Endothelial cell of umbilical vein (primary cell): ENCODE data around the gene TMEM19. TPM values are rescaled to one million over a fixed set of nuclear protein-coding genes. Genes with fewer than 3 reads are reported as not detected.

Source experiments
- BruUV-seq: library from RNA; stranded (reverse); fragments of 400-500 nt; replicated peaks from 2 replicates; lab custom pipeline; 2021; lab: Mats Ljungman, UMichigan
- CTCF ChIA-PET: fragments of 300-600, 350-600 bp; sonication (Branson Sonifier 250); formaldehyde crosslinking; loops from one replicate; lab custom pipeline; 2021; ENCODE audit warnings: antibody characterized with exemption, inconsistent platforms; lab: Charles Lee
- POLR2A ChIA-PET: fragments of 300-600, 350-600 bp; sonication (Branson Sonifier 250); formaldehyde crosslinking; loops from one replicate; lab custom pipeline; 2021; ENCODE audit warnings: antibody characterized with exemption, inconsistent platforms; lab: Charles Lee
- DNase-seq: peaks from one replicate; pipeline ENCODE4 v3.0.0-alpha.2; 2011; ENCODE audit warnings: low read depth, low spot score
- FAIRE-seq: peaks from 2 replicates; lab custom pipeline; 2011; peaks lifted over from hg19 to GRCh38; lab: Jason Lieb, UNC
- H2AFZ ChIP-seq: 2 replicates; pipeline ENCODE4 v1.6.0; 2012; ENCODE audit warnings: low read depth, low read length, control low read depth, inconsistent platforms
- H3K27ac ChIP-seq: 2 replicates; pipeline ENCODE4 v1.5.1; 2011; ENCODE audit warnings: low read depth, mild to moderate bottlenecking, control low read depth, low read length, moderate library complexity; ENCODE audit not compliant: insufficient read depth
- H3K27me3 ChIP-seq, 2 experiments: 2 replicates each; pipeline versions ENCODE4 v1.6.0 to v1.6.1; 2011; ENCODE audit warnings: low read length in 2 of 2, mixed read lengths in 1 of 2; ENCODE audit not compliant: control insufficient read depth in 2 of 2, insufficient read depth in 2 of 2
- H3K36me3 ChIP-seq, 2 experiments: 2 replicates in 1 of 2; 3 replicates in 1 of 2; pipeline ENCODE4 v1.5.1; 2011; ENCODE audit warnings: low read length in 2 of 2, mild to moderate bottlenecking in 1 of 2, moderate library complexity in 1 of 2; ENCODE audit not compliant: control insufficient read depth in 2 of 2, insufficient read depth in 2 of 2; ENCODE audit errors: extremely low read depth in 1 of 2
- H3K4me1 ChIP-seq: 3 replicates; pipeline ENCODE4 v1.5.1; 2011; ENCODE audit warnings: mild to moderate bottlenecking, low read length; ENCODE audit not compliant: control insufficient read depth, insufficient read depth; ENCODE audit errors: extremely low read depth
- H3K4me2 ChIP-seq: 2 replicates; pipeline ENCODE4 v1.6.1; 2011; ENCODE audit warnings: low read length, control low read depth, mixed read lengths; ENCODE audit not compliant: insufficient read depth
- H3K4me3 ChIP-seq, 3 experiments: fragments of 200-600 bp in 1 of 3; sonication (generic), shearing (Covaris generic) in 1 of 3; replicated peaks in 1 of 3; 2 replicates each; pipeline ENCODE4 v1.5.1; 2011 to 2016; ENCODE audit warnings: control low read depth in 3 of 3, low read length in 3 of 3, mild to moderate bottlenecking in 2 of 3, inconsistent platforms in 1 of 3, low read depth in 1 of 3, moderate library complexity in 1 of 3; ENCODE audit not compliant: insufficient read depth in 1 of 3
- H3K79me2 ChIP-seq: 2 replicates; pipeline ENCODE4 v1.6.0; 2012; ENCODE audit warnings: low read length, inconsistent platforms; ENCODE audit not compliant: control insufficient read depth, insufficient read depth
- H3K9ac ChIP-seq: replicated peaks from 2 replicates; pipeline ENCODE3; 2011; ENCODE audit warnings: low read length, control low read depth; ENCODE audit not compliant: insufficient read depth; ENCODE audit errors: extremely low read depth
- H3K9me1 ChIP-seq: replicated peaks from 3 replicates; pipeline ENCODE4 v1.6.0; 2011; ENCODE audit warnings: mild to moderate bottlenecking, low read length; ENCODE audit not compliant: control insufficient read depth, insufficient read depth; ENCODE audit errors: extremely low read depth
- H3K9me3 ChIP-seq: replicated peaks from 2 replicates; pipeline ENCODE4 v1.5.1; 2012; ENCODE audit warnings: low read length, inconsistent platforms; ENCODE audit not compliant: control insufficient read depth, insufficient read depth
- H4K20me1 ChIP-seq: replicated peaks from 2 replicates; pipeline ENCODE3; 2011; ENCODE audit warnings: mild to moderate bottlenecking, low read length; ENCODE audit not compliant: control insufficient read depth, insufficient read depth; ENCODE audit errors: extremely low read depth
- EZH2 ChIP-seq: IDR thresholded peaks from 2 replicates; pipeline ENCODE4 v1.6.1; 2012; ENCODE audit warnings: borderline replicate concordance, low read depth, mild to moderate bottlenecking, moderate library complexity, low read length, inconsistent platforms; ENCODE audit not compliant: severe bottlenecking
- FOS ChIP-seq: IDR thresholded peaks from 2 replicates; pipeline ENCODE4 v1.6.1; 2011; ENCODE audit warnings: mild to moderate bottlenecking, low read length, moderate library complexity, borderline replicate concordance; ENCODE audit not compliant: insufficient read depth
- GATA2 ChIP-seq: IDR thresholded peaks from 2 replicates; pipeline ENCODE4 v1.7.0; 2011; ENCODE audit warnings: low read depth, mild to moderate bottlenecking, moderate library complexity, mixed read lengths, low read length; ENCODE audit not compliant: insufficient read length, insufficient read depth
- JUN ChIP-seq: IDR thresholded peaks from 2 replicates; pipeline ENCODE4 v1.6.1; 2011; ENCODE audit warnings: borderline replicate concordance, low read depth; ENCODE audit not compliant: insufficient read length, insufficient read depth
- MAX ChIP-seq: IDR thresholded peaks from 2 replicates; pipeline ENCODE4 v1.6.1; 2011; ENCODE audit not compliant: insufficient read depth, insufficient read length
- MYC ChIP-seq: IDR thresholded peaks from one replicate; pipeline ENCODE4 v1.6.1; 2011; ENCODE audit warnings: mild to moderate bottlenecking, low read depth, low read length
- POLR2A ChIP-seq: IDR thresholded peaks from 2 replicates; pipeline ENCODE4 v1.6.1; 2012; ENCODE audit warnings: low read depth, mild to moderate bottlenecking, control low read depth, low read length
- POLR2AphosphoS5 ChIP-seq: IDR thresholded peaks from 2 replicates; pipeline ENCODE4 v1.6.1; 2012; ENCODE audit warnings: low read depth, mild to moderate bottlenecking, control low read depth, low read length, moderate library complexity; ENCODE audit not compliant: insufficient read depth
- dilution Hi-C: fragments of 300-500 bp; cut with MboI; formaldehyde crosslinking; loops from one replicate; pipeline ENCODE4 v1.15.0; 2019; ENCODE audit warnings: low sequenced_read_pairs; ENCODE audit not compliant: extremely low pct_ligation_motif_present
- intact Hi-C: fragments of 100-400 bp; cut with micrococcal nuclease; formaldehyde crosslinking; loops from one replicate; pipeline ENCODE4 v1.10.0; 2022
- polyA plus RNA-seq, 4 experiments: library from polyadenylated mRNA; depleted of rRNA in 3 of 4; stranded (reverse) in 3 of 4; unstranded in 1 of 4; fragments of >200 nt; gene quantifications; 2 replicates each; pipeline versions ENCODE4 v1.2.1 to v1.2.3, GENCODE V29; 2011 to 2012; ENCODE audit warnings: missing spikeins in 1 of 4
- total RNA-seq: library from RNA; stranded (reverse); gene quantifications from 2 replicates; pipeline ENCODE4 v1.2.3, GENCODE V29; 2021

The TMEM19 gene
- total and polyA plus RNA-seq, 2 donors (not counting 3 experiments of a cell fraction or from before 2014, with no cell fraction given): 20.4 to 23.8 TPM

GRCh38 chr12:71641390-71641789 lies 44.5 kb upstream of the TMEM19 start:
- no peak overlapping the region for H2AFZ ChIP-seq
- ChIA-PET CTCF (no interaction called here), POLR2A (no interaction called here)
- H3K27ac ChIP-seq: no peak overlapping the region
- no peak overlapping the region for H3K4me3 ChIP-seq
- dilution Hi-C loops (no loop called here), intact Hi-C loops (no loop called here)
- no peaks in the 10 kb centered on the region for H3K27me3 ChIP-seq
- no peaks in the 10 kb centered on the region for H3K9me1 ChIP-seq
- H3K79me2 ChIP-seq: peaks cover 16% of the 10 kb centered on the region
- H3K4me1 ChIP-seq: no peaks in the 10 kb centered on the region
- DNase-seq (no peak), FAIRE-seq (no peak)
- H3K4me2 ChIP-seq: no peak overlapping the region
- H3K9me3 ChIP-seq: no peaks in the 10 kb centered on the region
- H3K9ac ChIP-seq: no peak overlapping the region
- H4K20me1 ChIP-seq: no peaks in the 10 kb centered on the region
- H3K36me3 ChIP-seq: peaks cover 13 to 42% of the 10 kb centered on the region in 2 experiments
- no peak for TF ChIP-seq FOS
- no TSS peak for BruUV-seq

GRCh38 chr12:71642264-71642663 lies 43.6 kb upstream of the TMEM19 start:
- TF ChIP-seq JUN: no peak
- no peak for TF ChIP-seq GATA2
- TF ChIP-seq POLR2AphosphoS5: no peak
- no peak for TF ChIP-seq MYC
- TF ChIP-seq POLR2A: no peak
- no peak for TF ChIP-seq MAX
- no peak for TF ChIP-seq FOS
- TF ChIP-seq EZH2: no peak

More at GRCh38 chr12:71642264-71642663, 43.6 kb upstream of the TMEM19 start:
- peaks cover 13 to 41% of the 10 kb centered on the region in 2 experiments for H3K36me3 ChIP-seq
- no peak for FAIRE-seq
- DNase-seq: no peak
- no peaks in the 10 kb centered on the region for H3K9me3 ChIP-seq
- no TSS peak for BruUV-seq
- peaks cover 23% of the 10 kb centered on the region for H3K79me2 ChIP-seq
- ChIA-PET POLR2A (no interaction called here), CTCF (interaction anchor here (0.6 to 1.2 kb wide), 2 partner anchors 12 to 204 kb away, joined by 3 to 9 read pairs; no protein-coding TSS in a partner anchor)
- dilution Hi-C loops (no loop called here), intact Hi-C loops (no loop called here)
- H3K9me1 ChIP-seq: no peaks in the 10 kb centered on the region
- H3K4me2 ChIP-seq: no peak overlapping the region
- no peak overlapping the region for H3K4me3 ChIP-seq
- no peaks in the 10 kb centered on the region for H3K4me1 ChIP-seq
- H3K9ac ChIP-seq: no peak overlapping the region
- H3K27ac ChIP-seq: no peak overlapping the region
- no peaks in the 10 kb centered on the region for H3K27me3 ChIP-seq
- H2AFZ ChIP-seq: no peak overlapping the region
- no peaks in the 10 kb centered on the region for H4K20me1 ChIP-seq
